HG03039 (cell line): Measurements from ENCODE around the gene SLC12A7.
"Not testable (repeated sequence)": the region's sequence is repeated elsewhere in the genome, so short reads cannot be mapped to it uniquely, and the experiment has no call there.

Source experiments
- ATAC-seq: cut with Tn5 transposase; IDR thresholded peaks from one replicate; pipeline ENCODE4 v1.9.1; 2021; ENCODE audit warnings: mild to moderate bottlenecking, moderate library complexity; ENCODE audit not compliant: unreplicated experiment

The SLC12A7 gene

GRCh38 chr5:1011741-1012312, 100.0 kb downstream of the SLC12A7 start:
- ATAC-seq: no peak

- ATAC-seq: no peak
Measured at GRCh38 chr5:1011226-1011631, 100.6 kb downstream of the SLC12A7 start.

GRCh38 chr5:1010641-1011046, 101.2 kb downstream of the SLC12A7 start:
- no peak for ATAC-seq

GRCh38 chr5:1010181-1010510, 101.7 kb downstream of the SLC12A7 start:
- ATAC-seq: no peak

GRCh38 chr5:1009359-1010180, 102.3 kb downstream of the SLC12A7 start:
- no peak for ATAC-seq

- no peak for ATAC-seq
Measured at GRCh38 chr5:1008451-1009358, 103.2 kb downstream of the SLC12A7 start, which contains the start of gene NKD2. Gene NKD2, plus strand, starts transcription at chr5:1008802. Its CDS starts 256 bp downstream, at chr5:1009058.

- ATAC-seq: no peak
Measured at GRCh38 chr5:1007681-1008450, 104.0 kb downstream of the SLC12A7 start.

- ATAC-seq: no peak
Measured at GRCh38 chr5:1007221-1007680, 104.6 kb downstream of the SLC12A7 start.

- ATAC-seq: no peak
Measured at GRCh38 chr5:1006656-1007071, 105.2 kb downstream of the SLC12A7 start.

GRCh38 chr5:1005904-1006655, 105.8 kb downstream of the SLC12A7 start:
- ATAC-seq: no peak

- ATAC-seq: no peak
Measured at GRCh38 chr5:1005249-1005851, 106.5 kb downstream of the SLC12A7 start.

- ATAC-seq: no peak
Measured at GRCh38 chr5:1004461-1005248, 107.2 kb downstream of the SLC12A7 start.

- ATAC-seq: no peak
Measured at GRCh38 chr5:1003296-1003937, 108.4 kb downstream of the SLC12A7 start.

GRCh38 chr5:1002836-1003235, 109.0 kb downstream of the SLC12A7 start:
- ATAC-seq: no peak

- ATAC-seq: no peak
Measured at GRCh38 chr5:1002271-1002546, 109.7 kb downstream of the SLC12A7 start.

- ATAC-seq: no peak
Measured at GRCh38 chr5:1001406-1002270, 110.2 kb downstream of the SLC12A7 start.

GRCh38 chr5:1000831-1001230, 111.0 kb downstream of the SLC12A7 start:
- ATAC-seq: not testable (repeated sequence)
